ENCODE measurements around the gene TIMM10B. TPM values are rescaled to one million over a fixed set of nuclear protein-coding genes. Genes with fewer than 3 reads are reported as not detected.
A peak's percentile ranks its signal among the peaks of the same experiment; 100 is the strongest.

TIMM10B gene
- total RNA-seq, 2 experiments from 2014 or later: 34.1 to 35.4 TPM

- no peak overlapping the region for H3K27ac Mint-ChIP-seq
- ChIA-PET POLR2A (interaction anchor here (1.0 kb wide), 1 partner anchor 13 kb away, joined by 3 read pairs; the partner anchor contains the start of gene TRIM3), CTCF (interaction anchor here (1.1 to 5.0 kb wide), 7 partner anchors 13 to 123 kb away, joined by 3 to 30 read pairs (median 5); no protein-coding TSS in a partner anchor)
- peaks cover 16% of the 10 kb centered on the region for H3K4me1 Mint-ChIP-seq (ENCODE audit: low read depth)
- no peak for DNase-seq
- peaks cover 33% of the 10 kb centered on the region for H3K36me3 Mint-ChIP-seq (ENCODE audit: low read depth)
- no peak overlapping the region for H3K4me3 Mint-ChIP-seq
- no peaks in the 10 kb centered on the region for H3K9me3 Mint-ChIP-seq (ENCODE audit: insufficient read depth)
- no peaks in the 10 kb centered on the region for H3K27me3 Mint-ChIP-seq (ENCODE audit: low read depth)
- ATAC-seq: no peak
Measured at GRCh38 chr11:6486256-6486655, 5.0 kb downstream of the TIMM10B start.

GRCh38 chr11:6486938-6487337 is 5.6 kb downstream of the TIMM10B start:
- POLR2A ChIA-PET: interaction anchor here (1.0 kb wide), 1 partner anchor 13 kb away, joined by 3 read pairs; the partner anchor contains the start of gene TRIM3
- H3K9me3 Mint-ChIP-seq (ENCODE audit: insufficient read depth): no peaks in the 10 kb centered on the region
- peaks cover 16% of the 10 kb centered on the region for H3K4me1 Mint-ChIP-seq (ENCODE audit: low read depth)
- H3K27ac Mint-ChIP-seq: no peak overlapping the region
- H3K27me3 Mint-ChIP-seq (ENCODE audit: low read depth): no peaks in the 10 kb centered on the region
- DNase-seq: no peak
- H3K4me3 Mint-ChIP-seq: no peak overlapping the region
- peaks cover 34% of the 10 kb centered on the region for H3K36me3 Mint-ChIP-seq (ENCODE audit: low read depth)
- ATAC-seq: no peak
- CTCF ChIA-PET: interaction anchor here (1.1 to 5.0 kb wide), 7 partner anchors 12 to 124 kb away, joined by 3 to 30 read pairs (median 3); no protein-coding TSS in a partner anchor

GRCh38 chr11:6488342-6488741 is 7.0 kb downstream of the TIMM10B start:
- Mint-ChIP-seq H3K4me3 (no peak overlapping the region), H3K27ac (no peak overlapping the region), H3K4me1 (ENCODE audit: low read depth) (peaks cover 4% of the 10 kb centered on the region), H3K9me3 (ENCODE audit: insufficient read depth) (no peaks in the 10 kb centered on the region), H3K36me3 (ENCODE audit: low read depth) (peaks cover 30% of the 10 kb centered on the region), H3K27me3 (ENCODE audit: low read depth) (no peaks in the 10 kb centered on the region)
- ChIA-PET CTCF (interaction anchor here (1.0 to 5.0 kb wide), 2 partner anchors 17 to 109 kb away, joined by 3 to 30 read pairs; no protein-coding TSS in a partner anchor), POLR2A (no interaction called here)
- no peak for ATAC-seq
- DNase-seq: no peak

GRCh38 chr11:6488821-6489220 is 7.5 kb downstream of the TIMM10B start:
- CTCF ChIA-PET: interaction anchor here (2.5 to 5.0 kb wide), 2 partner anchors 17 to 110 kb away, joined by 13 to 30 read pairs; no protein-coding TSS in a partner anchor
- POLR2A ChIA-PET: no interaction called here
- peaks cover 28% of the 10 kb centered on the region for H3K36me3 Mint-ChIP-seq (ENCODE audit: low read depth)
- DNase-seq (no peak), ATAC-seq (no peak)
- no peak overlapping the region for H3K27ac Mint-ChIP-seq
- no peak overlapping the region for H3K4me3 Mint-ChIP-seq
- no peaks in the 10 kb centered on the region for H3K27me3 Mint-ChIP-seq (ENCODE audit: low read depth)
- H3K4me1 Mint-ChIP-seq (ENCODE audit: low read depth): no peaks in the 10 kb centered on the region
- no peaks in the 10 kb centered on the region for H3K9me3 Mint-ChIP-seq (ENCODE audit: insufficient read depth)

- ATAC-seq (no peak), DNase-seq (no peak)
- no peaks in the 10 kb centered on the region for H3K27me3 Mint-ChIP-seq (ENCODE audit: low read depth)
- ChIA-PET POLR2A (interaction anchor here (1.4 kb wide), 1 partner anchor 8 kb away, joined by 6 read pairs; the partner anchor contains the start of genes ARFIP2 and TIMM10B), CTCF (interaction anchor here (1.7 to 5.0 kb wide), 3 partner anchors 8 to 111 kb away, joined by 4 to 30 read pairs (median 13); partner anchors contain the start of genes ARFIP2 and TIMM10B)
- no peak overlapping the region for H3K4me3 Mint-ChIP-seq
- H3K4me1 Mint-ChIP-seq (ENCODE audit: low read depth): no peaks in the 10 kb centered on the region
- H3K36me3 Mint-ChIP-seq (ENCODE audit: low read depth): peaks cover 28% of the 10 kb centered on the region
- no peaks in the 10 kb centered on the region for H3K9me3 Mint-ChIP-seq (ENCODE audit: insufficient read depth)
- no peak overlapping the region for H3K27ac Mint-ChIP-seq
Measured at GRCh38 chr11:6489306-6489705, 8.0 kb downstream of the TIMM10B start.

GRCh38 chr11:6497069-6497839 is 16.0 kb downstream of the TIMM10B start, which contains the start of gene DNHD1:
Gene DNHD1 (plus strand): TSS chr11:6497280. CDS start chr11:6498216, 936 bp downstream.
- H3K27ac Mint-ChIP-seq: no peak within 1 kb of the TSS
- peaks cover 19% of the 10 kb centered on the region for H3K36me3 Mint-ChIP-seq (ENCODE audit: low read depth)
- H3K4me3 Mint-ChIP-seq: no peak within 1 kb of the TSS
- ATAC-seq (no peak), DNase-seq (no peak)
- peaks cover 13% of the 10 kb centered on the region for H3K4me1 Mint-ChIP-seq (ENCODE audit: low read depth)
- ChIA-PET POLR2A (interaction anchor here (0.8 to 2.5 kb wide), 3 partner anchors 15 to 184 kb away, joined by 3 to 14 read pairs (median 5); partner anchors contain the start of genes ARFIP2 and TIMM10B), CTCF (interaction anchor here (1.8 to 5.6 kb wide), 2 partner anchors 34 to 119 kb away, joined by 7 to 41 read pairs; no protein-coding TSS in a partner anchor)
- H3K27me3 Mint-ChIP-seq (ENCODE audit: low read depth): no peaks in the 10 kb centered on the region
- no peaks in the 10 kb centered on the region for H3K9me3 Mint-ChIP-seq (ENCODE audit: insufficient read depth)

- Mint-ChIP-seq H3K27me3 (ENCODE audit: low read depth) (no peaks in the 10 kb centered on the region), H3K36me3 (ENCODE audit: low read depth) (peaks cover 17% of the 10 kb centered on the region), H3K9me3 (ENCODE audit: insufficient read depth) (no peaks in the 10 kb centered on the region), H3K4me3 (no peak overlapping the region), H3K27ac (no peak overlapping the region), H3K4me1 (ENCODE audit: low read depth) (peaks cover 13% of the 10 kb centered on the region)
- DNase-seq (no peak), ATAC-seq (peak; percentile 44)
- ChIA-PET POLR2A (interaction anchor here (0.8 to 1.8 kb wide), 2 partner anchors 17 to 183 kb away, joined by 3 to 5 read pairs; partner anchors contain the start of genes ARFIP2 and TIMM10B), CTCF (interaction anchor here (1.8 to 5.6 kb wide), 3 partner anchors 11 to 120 kb away, joined by 6 to 41 read pairs (median 7); no protein-coding TSS in a partner anchor)
Measured at GRCh38 chr11:6498121-6498520, 16.8 kb downstream of the TIMM10B start.

GRCh38 chr11:6498544-6498943 is 17.2 kb downstream of the TIMM10B start:
- Mint-ChIP-seq H3K9me3 (ENCODE audit: insufficient read depth) (no peaks in the 10 kb centered on the region), H3K27ac (no peak overlapping the region), H3K36me3 (ENCODE audit: low read depth) (peaks cover 16% of the 10 kb centered on the region), H3K27me3 (ENCODE audit: low read depth) (no peaks in the 10 kb centered on the region), H3K4me3 (no peak overlapping the region), H3K4me1 (ENCODE audit: low read depth) (peaks cover 13% of the 10 kb centered on the region)
- POLR2A ChIA-PET: interaction anchor here (1.8 kb wide), 1 partner anchor 17 kb away, joined by 5 read pairs; the partner anchor contains the start of genes ARFIP2 and TIMM10B
- DNase-seq: no peak
- CTCF ChIA-PET: interaction anchor here (0.8 to 5.6 kb wide), 5 partner anchors 10 to 213 kb away, joined by 3 to 41 read pairs (median 6); no protein-coding TSS in a partner anchor
- no peak for ATAC-seq

- Mint-ChIP-seq H3K27ac (no peak overlapping the region), H3K4me1 (ENCODE audit: low read depth) (peaks cover 13% of the 10 kb centered on the region), H3K9me3 (ENCODE audit: insufficient read depth) (no peaks in the 10 kb centered on the region), H3K4me3 (no peak overlapping the region), H3K27me3 (ENCODE audit: low read depth) (no peaks in the 10 kb centered on the region), H3K36me3 (ENCODE audit: low read depth) (peaks cover 22% of the 10 kb centered on the region)
- CTCF ChIA-PET: interaction anchor here (2.7 to 5.6 kb wide), 2 partner anchors 17 to 124 kb away, joined by 9 to 41 read pairs; no protein-coding TSS in a partner anchor
- POLR2A ChIA-PET: no interaction called here
- DNase-seq: no peak
- ATAC-seq: no peak
Measured at GRCh38 chr11:6502382-6502781, 21.1 kb downstream of the TIMM10B start.

GRCh38 chr11:6504166-6504565 is 22.9 kb downstream of the TIMM10B start:
- ChIA-PET POLR2A (no interaction called here), CTCF (interaction anchor here (0.9 to 6.3 kb wide), 10 partner anchors 9 to 141 kb away, joined by 3 to 126 read pairs (median 6); no protein-coding TSS in a partner anchor)
- H3K9me3 Mint-ChIP-seq (ENCODE audit: insufficient read depth): no peaks in the 10 kb centered on the region
- peaks cover 13% of the 10 kb centered on the region for H3K4me1 Mint-ChIP-seq (ENCODE audit: low read depth)
- H3K27me3 Mint-ChIP-seq (ENCODE audit: low read depth): no peaks in the 10 kb centered on the region
- ATAC-seq (no peak), DNase-seq (no peak)
- peaks cover 22% of the 10 kb centered on the region for H3K36me3 Mint-ChIP-seq (ENCODE audit: low read depth)
- H3K4me3 Mint-ChIP-seq: no peak overlapping the region
- H3K27ac Mint-ChIP-seq: no peak overlapping the region

GRCh38 chr11:6505577-6506240 is 24.4 kb downstream of the TIMM10B start:
- Mint-ChIP-seq H3K4me1 (ENCODE audit: low read depth) (peaks cover 7% of the 10 kb centered on the region), H3K36me3 (ENCODE audit: low read depth) (peaks cover 25% of the 10 kb centered on the region), H3K27me3 (ENCODE audit: low read depth) (no peaks in the 10 kb centered on the region), H3K4me3 (no peak overlapping the region), H3K27ac (no peak overlapping the region), H3K9me3 (ENCODE audit: insufficient read depth) (no peaks in the 10 kb centered on the region)
- POLR2A ChIA-PET: no interaction called here
- DNase-seq (peak; percentile 41), ATAC-seq (peak; percentile 72)
- CTCF ChIA-PET: interaction anchor here (0.6 to 6.3 kb wide), 28 partner anchors 11 to 183 kb away, joined by 3 to 126 read pairs (median 5); partner anchors contain the start of genes ARFIP2, SMPD1 and TIMM10B
